ENCODE data around the gene CCNH.

DNA sequence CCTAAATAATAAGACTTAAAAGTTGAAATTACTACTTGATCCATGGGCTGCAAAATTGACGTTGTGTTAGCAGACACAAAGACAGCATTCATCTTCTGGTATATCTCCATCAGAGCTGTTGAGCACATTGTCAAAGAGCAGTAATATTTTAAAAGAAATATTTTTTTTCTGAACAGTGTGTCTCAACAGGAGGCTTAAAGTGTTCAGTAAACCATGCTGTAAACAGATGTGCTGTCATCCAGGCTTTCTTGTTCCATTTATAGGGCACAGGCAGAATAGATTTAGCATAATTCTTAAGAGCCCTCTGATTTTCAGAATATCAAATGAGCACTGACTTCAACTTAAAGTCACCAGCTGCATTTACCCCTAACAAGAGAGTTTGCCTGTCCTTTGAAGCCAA lies 29.7 kb upstream of the CCNH start:
- TF ChIP-seq, protein P1, sequence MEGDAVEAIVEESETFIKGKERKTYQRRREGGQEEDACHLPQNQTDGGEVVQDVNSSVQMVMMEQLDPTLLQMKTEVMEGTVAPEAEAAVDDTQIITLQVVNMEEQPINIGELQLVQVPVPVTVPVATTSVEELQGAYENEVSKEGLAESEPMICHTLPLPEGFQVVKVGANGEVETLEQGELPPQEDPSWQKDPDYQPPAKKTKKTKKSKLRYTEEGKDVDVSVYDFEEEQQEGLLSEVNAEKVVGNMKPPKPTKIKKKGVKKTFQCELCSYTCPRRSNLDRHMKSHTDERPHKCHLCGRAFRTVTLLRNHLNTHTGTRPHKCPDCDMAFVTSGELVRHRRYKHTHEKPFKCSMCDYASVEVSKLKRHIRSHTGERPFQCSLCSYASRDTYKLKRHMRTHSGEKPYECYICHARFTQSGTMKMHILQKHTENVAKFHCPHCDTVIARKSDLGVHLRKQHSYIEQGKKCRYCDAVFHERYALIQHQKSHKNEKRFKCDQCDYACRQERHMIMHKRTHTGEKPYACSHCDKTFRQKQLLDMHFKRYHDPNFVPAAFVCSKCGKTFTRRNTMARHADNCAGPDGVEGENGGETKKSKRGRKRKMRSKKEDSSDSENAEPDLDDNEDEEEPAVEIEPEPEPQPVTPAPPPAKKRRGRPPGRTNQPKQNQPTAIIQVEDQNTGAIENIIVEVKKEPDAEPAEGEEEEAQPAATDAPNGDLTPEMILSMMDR (IDR thresholded peaks at IDR 0.05): no peak
- no peak for TF ChIP-seq ZFX (IDR thresholded peaks at IDR 0.05; ENCODE audit: borderline replicate concordance)
